DLD1 (cell line): ENCODE measurements around the gene KIAA1328.
"Not testable (repeated sequence)": the region's sequence is repeated elsewhere in the genome, so short reads cannot be mapped to it uniquely, and the experiment has no call there.

ENCODE experiments used
- in situ Hi-C: cut with HindIII; loops from 2 replicates; pipeline ENCODE4 v1.10.0; 2017; ENCODE audit warnings: low sequenced_read_pairs

KIAA1328 gene

DNA sequence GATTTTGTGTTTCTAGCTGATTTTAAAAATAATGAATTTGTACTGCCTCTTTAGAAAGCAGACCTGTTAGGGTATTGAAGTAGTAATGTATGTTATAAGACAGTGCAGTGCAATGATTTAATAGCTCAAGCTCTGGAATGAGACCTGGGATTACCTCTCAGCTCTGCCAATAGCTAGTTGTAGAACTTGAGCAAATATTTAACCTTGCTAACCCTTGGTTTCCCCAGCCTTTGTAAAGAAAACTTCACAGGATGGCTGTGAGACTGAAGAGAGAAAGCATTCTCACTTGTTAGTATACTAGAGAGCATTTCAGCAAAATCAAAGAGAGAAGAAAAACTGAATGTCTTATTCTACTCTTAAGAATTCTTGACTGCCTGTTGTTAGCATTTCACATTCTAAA lies 293.9 kb downstream of the KIAA1328 start:
- in situ Hi-C loops: no loop called here

DNA sequence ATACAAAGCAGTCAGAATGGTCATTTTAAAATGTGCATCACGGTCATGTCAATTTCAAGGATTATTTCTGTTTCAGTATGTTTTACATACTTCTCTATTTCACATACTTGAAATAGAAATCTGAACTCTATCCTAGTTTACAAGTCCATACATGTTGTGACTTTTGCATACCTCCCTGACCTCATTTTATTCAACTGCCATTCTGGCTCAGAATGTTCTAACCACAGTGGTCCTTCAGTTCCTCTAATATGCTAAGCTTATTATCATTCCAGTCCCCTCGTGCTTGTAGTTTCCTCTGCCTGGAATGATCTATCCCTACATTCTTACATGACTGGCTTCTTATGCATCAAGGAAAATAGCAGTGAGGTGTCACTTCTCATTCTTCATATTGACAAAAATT lies 295.6 kb downstream of the KIAA1328 start:
- in situ Hi-C loops: no loop called here

DNA sequence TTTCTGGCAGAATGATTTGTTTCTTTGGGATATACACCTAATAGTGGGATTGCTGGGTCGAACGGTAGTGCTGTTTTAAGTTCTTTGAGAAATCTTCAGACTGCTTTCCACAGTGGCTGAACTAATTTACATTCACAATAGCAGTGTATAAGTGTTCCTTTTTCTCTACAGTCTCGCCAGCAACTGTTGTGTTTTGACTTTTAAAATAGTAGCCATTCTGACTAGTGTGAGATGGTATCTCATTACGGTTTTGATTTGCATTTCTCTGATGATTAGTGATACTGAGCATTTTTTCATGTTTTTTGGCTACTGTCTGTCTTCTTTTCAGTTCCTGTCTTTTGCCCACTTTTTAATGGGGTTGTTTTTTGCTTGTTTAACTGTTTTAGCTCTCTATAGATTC lies 306.2 kb downstream of the KIAA1328 start:
- in situ Hi-C loops: no loop called here

DNA sequence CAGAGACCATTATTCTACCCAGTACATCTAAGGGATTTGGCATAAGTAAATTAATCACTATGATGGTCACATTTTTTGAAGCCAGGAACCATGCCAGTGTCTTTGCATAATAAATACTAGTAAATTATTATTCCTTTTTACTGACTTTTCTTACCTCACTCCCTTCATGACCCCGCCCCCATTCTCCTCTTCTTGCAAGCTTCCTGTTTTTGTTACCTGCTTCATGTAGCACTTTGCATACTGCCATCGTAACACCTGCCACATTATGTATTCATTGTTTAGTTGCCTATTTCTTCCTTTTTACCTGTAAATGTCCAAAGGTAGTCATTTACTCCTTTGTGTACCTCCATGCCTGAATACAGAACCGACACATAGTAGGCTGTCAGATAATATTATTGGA lies 309.5 kb downstream of the KIAA1328 start:
- in situ Hi-C loops: no loop called here

DNA sequence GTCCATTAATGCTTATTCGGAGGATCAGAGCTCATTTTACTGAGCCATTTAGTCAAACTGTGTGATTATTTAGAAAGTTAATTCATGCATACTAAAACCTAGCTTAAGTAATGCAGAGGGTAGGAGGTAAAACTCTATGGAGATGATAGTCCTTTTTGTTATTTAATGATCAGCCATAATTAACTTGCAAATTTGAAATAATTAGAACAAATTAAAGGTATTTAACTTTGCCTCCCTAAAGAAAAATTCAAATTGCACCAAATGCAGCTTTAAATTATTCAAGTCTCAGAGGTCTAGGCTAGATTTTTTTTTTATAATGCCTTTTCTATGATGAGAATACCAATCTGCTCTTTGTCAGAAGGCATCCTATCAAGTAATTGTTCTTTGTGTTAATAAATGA lies 310.9 kb downstream of the KIAA1328 start:
- in situ Hi-C loops: no loop called here

DNA sequence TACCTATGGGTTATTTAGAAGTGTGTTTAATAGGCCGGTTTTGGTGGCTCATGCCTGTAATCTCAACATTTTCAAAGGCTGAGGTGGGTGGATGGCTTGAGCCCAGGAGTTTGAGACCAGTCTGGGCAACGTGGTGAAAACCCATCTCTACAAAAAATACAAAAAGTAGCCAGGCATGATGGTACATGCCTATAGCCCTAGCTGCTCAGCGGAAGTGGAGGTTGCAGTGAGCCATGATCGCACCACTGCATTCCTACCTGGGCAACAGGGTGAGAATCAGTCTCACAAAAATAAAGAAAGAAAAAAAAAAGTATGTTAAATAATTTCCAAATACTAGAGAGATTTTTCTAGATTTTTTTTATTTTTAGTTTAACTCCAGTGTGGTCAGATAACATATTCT lies 316.0 kb downstream of the KIAA1328 start:
- in situ Hi-C loops: no loop called here

DNA sequence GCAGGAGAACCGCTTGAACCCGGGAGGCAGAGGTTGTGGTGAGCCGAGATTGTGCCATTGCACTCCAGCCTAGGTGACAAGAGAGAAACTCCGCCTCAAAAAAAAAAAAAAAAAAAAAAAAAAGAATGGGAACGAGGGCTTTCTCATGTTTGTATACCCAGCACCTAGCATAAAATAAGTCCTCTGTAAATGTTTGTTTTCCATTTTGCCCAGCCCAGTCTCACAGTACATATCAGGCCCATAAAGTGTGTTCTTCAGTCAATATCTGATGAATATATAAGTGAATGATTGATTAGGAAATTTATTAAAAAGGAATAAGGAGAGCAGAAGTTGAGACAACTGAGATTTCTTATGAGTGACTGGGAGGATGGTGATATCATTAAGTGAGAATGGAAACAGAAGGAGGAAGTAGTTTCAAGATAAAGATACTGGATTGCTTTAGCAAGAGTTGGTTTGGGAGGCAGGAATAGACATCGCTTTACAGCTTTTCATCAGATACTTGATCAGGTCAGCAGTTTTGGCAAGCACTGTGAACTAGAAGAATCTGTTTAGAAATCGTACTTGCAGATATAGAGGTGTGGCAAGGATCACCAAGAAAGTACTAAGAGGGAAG lies 327.5 kb downstream of the KIAA1328 start:
- in situ Hi-C loops: no loop called here

DNA sequence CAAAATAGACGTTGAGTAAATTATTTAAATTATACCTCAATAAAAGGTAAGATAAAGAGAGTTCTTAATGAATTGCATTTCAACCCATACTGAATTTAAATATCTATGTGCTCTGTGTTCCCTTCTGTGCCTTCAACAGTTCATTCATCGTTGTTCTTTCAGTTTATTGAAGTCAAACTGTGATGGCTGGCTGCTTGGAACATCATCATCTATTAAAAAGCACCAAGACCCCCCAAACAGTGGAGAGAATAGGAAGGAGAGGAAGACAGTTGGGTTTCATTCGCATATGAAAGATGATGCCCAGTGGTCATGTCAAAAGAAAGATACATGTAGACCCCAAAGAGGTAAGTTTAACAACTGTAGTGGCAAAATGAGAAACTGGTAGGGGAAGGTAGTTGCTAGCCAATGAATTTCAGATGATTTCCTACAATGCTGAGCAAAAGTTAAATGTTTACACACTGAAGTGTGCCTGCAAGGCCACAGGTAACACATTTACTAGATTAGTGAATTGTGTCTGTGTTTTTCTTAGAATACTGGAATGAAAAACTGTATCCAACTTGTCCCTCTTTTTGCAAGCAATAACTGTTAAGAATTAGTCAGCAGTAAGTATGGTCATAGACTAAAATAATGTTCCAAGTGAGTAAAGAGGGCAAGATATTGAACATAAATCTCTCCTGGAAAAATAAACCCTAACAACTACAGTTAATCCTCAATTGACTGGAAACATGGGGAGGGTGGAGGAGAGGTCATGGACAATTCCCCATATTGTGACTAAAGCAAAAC lies 331.3 kb downstream of the KIAA1328 start:
- in situ Hi-C loops: no loop called here

DNA sequence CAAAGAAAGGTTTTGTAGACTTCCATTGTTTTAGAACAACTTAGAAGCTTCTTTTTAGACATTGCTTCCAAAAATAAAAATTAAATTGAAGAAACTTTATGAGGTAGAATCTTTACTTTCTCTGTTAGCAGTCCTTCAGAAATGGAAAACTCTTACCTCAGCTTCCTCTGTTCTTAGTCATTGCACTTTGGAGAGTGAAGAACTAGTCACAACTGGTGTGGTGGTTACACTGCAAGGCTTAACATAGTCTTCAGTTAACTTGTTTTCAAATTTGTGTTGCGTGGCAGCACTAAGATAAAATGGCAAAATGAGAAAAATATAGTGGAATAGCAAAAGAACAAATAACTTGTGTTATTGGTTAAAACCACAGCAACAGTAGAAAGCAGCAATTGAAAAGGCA lies 332.6 kb downstream of the KIAA1328 start:
- in situ Hi-C loops: no loop called here

DNA sequence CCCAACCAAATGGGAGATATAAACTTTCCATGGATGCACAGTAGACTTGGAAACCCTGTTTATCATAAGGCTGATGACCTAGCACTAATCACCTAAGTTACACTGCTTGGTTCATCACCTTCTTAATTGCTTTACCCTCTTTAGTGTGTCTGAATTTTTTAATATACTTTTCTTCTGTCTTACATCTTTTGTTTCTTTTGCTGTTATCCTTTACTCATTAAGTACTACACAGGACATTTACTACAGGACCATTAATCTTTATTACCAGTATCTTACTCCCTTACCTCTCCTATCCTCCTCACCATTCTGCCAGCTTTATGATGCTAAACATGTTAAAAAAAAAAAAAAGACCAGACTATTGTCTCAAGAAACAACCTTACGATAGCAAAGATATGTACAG lies 333.6 kb downstream of the KIAA1328 start:
- in situ Hi-C loops: no loop called here

DNA sequence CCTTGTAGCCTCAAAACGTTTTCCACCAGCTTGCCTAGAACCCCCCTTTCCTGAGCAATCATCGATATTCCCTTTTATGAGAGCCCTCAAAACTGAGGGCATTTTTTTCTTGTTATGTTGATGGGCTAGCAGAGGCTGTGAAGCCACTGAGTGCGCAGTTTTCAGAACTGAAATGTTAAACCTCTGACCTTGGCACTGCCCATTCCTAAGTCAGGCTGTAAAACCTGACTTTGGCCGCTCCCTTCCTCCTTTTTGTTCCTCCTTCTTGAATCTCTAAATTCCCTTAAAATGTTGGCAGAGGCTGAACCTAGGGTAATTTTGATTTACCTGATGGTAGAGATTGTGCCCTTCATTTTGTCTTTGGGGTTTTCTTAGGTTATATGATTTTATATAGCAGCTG lies 334.2 kb downstream of the KIAA1328 start:
- in situ Hi-C loops: no loop called here

DNA sequence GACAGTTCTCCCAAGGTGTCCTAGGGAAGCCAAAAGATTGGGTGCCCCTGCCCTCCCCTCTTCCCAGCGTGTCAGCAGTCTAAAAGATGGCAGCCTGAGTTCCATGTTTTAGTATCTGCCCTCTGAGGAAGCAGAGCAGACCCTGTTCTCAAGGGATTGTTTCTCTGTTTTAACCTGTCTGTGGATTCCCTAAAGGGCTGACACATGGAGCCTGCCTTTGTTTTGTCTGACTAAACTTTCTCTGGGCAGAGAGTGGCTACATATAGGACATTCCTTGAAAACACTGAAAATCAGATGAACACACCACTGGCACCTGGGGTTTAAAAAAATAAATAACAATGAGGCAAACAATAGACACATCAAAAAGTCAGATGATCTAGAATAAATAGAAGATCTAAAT lies 337.6 kb downstream of the KIAA1328 start:
- in situ Hi-C loops: no loop called here

DNA sequence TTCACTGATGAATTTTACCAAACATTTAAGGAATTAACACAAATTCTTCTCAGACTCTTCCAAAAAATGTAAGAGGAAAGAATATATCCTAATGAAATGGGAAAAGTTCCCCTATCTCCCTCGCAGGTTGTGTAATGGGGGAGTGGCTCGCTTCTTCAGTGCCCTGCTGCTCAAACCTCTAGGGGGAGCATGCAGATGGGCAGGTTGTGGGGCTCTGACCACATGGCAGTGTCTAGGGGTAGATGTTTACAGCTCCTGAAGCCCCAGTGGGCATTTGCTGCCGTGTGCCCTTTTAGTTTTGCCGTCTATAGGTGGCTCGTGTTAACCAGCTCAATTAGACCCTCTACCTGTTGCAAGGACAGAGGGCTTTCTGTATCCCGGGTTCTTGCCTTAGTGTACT lies 338.0 kb downstream of the KIAA1328 start:
- in situ Hi-C loops: not testable (repeated sequence)

DNA sequence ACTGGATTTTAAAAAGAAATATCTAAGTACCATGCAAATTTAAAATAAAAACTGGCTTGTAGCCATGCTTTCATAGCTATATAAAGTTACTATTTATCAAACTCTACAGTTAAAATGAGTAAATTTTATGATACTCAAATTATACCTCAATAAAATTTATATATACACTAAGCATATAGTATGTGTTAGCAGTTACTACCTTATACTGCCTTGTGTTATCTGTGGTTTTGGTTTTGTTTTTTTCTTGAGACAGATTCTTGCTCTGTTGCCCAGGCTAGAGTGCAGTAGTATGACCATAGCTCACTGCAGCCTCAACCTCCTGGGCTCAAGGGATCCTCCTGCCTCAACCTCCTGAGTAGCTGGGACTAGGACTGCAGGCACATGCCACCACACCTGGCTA lies 342.1 kb downstream of the KIAA1328 start:
- in situ Hi-C loops: no loop called here

DNA sequence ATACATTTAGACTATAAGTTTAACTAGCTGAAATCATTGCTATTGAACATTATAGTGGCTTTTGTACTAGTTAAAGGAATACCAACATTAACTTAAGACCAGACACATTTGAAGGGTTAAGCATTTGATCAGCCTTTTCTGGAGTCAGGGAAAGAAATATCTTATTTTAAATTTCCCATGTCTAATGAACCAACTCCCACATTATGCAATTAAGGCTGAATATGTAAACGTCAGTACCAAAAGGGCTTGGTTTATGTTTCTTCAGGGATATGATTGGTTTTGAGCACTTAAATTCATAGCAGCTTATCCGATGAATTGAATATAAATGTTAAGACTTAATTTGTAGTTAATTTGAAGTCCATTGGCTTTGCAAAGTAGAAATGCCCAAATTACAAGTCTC lies 344.5 kb downstream of the KIAA1328 start:
- in situ Hi-C loops: no loop called here

DNA sequence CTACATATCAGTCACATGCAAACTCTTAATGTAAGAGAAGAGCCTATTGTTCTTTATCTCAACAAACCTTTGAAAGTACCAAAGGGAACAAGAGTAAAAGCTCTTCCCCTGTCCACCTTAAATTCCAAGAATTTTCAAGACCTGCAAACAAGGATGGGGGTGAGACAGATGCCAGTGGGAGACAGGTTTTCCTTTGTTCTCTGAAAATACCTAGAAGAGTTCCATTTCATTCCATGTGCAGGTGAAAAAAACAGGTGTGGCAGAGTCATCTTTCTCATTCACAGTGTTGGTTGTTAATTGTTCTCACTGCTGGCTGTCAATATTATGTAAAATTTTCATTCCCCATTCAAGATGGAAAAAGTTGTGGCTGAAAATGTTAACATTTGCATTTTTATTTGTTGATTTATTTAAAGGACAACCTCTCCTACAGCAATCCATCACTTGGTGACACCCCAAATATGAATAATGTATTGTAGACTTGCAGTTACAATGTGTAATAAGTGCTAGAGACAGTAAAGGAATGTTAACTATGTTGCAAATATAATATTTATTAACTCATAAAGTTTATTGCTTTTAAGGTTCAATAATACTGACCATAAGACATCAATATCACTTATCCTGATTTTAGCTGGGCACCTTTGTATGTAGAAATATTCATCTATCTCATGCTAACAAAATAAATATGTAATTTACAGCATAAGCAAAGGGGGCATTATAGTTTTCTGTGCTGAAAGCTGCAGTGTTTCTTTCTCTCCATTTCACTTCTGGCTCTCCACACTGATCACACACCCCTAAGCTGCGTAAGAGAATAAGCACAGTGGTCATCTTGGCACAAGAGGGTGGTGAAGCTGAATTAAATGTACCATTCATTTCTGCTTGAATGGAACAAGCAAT lies 347.0 kb downstream of the KIAA1328 start:
- in situ Hi-C loops: no loop called here

DNA sequence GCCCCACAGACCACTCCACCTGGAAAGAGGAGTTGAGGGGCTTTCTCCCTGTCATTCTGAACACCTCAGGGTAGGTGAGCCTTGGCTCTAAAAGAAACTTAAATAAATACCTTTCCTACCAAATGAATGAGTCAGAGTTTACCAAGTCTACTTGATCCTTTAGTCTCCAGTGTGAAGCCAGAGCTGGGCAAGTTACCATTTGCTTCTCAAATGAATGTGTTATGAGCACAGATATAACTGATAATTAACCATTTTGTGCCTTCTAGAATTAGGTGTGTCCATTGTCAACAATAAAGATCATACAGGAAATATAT lies 347.7 kb downstream of the KIAA1328 start:
- in situ Hi-C loops: no loop called here

DNA sequence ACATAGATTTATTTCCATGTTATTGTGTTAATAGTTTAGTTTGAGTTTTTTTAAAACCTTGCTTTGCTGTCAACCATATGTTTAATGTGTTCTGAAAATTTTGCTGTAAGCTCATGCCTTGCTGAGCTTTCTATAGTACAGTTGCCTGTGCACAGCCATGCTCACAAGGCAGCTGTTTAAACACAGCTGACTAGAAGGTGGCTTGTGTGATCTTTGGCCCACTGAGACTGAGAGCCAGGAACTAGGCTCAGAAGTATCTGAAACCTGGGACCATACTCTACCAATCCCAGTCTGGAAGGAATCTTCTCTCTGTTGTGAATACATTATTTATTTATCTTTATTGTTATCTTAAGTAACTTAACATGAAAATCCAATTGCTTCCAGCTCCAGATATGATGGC lies 350.5 kb downstream of the KIAA1328 start:
- in situ Hi-C loops: no loop called here

DNA sequence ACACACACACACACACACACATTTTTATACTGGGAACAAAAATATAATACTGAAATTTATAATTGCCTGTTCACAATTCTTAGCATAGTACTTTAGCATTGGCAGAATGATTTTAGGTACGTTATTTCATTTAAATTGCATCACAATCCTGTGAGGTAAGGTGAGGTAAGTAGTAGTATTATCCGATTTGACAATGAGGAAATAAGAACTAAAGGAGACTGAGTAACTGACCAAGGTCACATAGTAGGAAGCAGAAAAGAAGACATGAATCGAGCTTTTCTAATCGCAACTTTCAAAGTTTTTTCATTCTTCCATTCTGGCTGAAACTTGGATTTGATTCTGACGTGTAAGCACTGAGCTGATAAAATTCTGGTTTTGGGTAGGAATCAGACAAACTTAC lies 351.2 kb downstream of the KIAA1328 start:
- in situ Hi-C loops: no loop called here

DNA sequence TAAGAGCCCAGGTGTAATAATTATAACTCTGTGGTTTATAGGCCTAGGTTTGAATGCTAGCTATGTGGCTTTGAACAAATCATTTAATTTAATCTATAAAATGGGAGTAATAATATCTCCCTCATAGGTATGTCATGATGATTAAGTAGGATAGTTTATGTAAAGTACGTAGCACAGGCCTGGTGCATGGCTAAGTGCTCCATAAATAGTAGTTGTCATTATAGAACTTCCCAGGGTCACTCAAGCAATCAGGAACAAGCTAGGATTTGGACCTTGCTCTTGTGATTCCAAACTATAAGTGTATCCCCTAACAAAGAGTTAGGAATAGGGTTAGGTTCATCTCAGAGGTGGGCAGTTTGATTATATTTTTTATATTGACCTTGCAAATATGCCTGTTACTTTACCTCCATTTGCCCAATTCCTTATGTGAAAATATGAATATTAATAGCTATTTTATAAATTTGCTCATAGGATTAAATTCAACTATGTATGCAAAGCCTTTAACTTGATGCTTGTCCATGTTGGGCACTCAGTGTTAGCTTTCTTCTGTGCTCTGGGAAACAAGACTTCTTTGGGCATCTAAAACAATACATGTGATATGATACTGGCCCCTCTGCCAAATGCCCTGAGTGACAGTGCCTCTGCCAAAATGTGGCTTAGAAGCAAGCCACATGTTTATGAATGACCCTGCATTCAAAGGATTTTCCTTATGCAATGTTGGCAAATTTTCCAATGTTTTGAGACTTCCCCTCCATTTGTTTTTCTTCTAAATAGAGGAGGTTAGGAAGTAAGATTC lies 353.6 kb downstream of the KIAA1328 start:
- in situ Hi-C loops: no loop called here

DNA sequence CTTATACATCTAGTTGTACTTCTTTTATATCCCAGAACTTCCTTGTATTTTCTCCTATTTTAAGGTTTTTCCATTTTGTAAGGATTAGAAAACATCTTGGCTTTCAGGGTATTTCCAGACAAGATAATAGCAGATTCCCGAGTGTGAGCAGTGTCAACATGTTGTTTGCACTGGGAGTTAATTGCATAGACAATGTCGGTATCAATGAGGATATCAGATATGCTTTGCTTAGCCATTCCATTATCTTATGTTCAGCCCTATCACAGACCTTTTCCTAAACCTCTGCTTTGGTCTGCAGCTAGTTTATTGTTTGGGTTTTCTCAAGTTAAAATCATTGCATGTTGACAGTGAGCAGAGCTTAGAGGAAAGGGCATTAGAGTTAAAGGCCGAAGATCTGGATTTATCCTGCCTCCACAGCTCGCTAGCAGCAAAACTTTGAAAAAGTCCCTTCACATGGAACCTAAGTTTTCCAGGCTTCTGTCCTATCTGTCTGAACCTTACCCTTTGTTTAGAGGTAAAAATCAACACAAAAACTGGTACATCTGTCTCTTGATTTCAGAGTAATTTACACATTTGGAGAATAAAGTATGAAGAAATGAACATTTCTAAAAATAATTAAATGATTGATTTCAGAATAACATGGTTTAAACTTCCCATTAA lies 355.4 kb downstream of the KIAA1328 start:
- in situ Hi-C loops: no loop called here
